Glutamatergic neuron (in vitro differentiated cells): Measurements from ENCODE around the gene RARB. TPM values are rescaled to one million over a fixed set of nuclear protein-coding genes. Genes with fewer than 3 reads are reported as not detected.

Experiments
- DNase-seq: peaks from one replicate; pipeline ENCODE4 v3.0.0; 2022
- H3K27ac Mint-ChIP-seq: one replicate; pipeline ENCODE4 v1.8.0; 2020; ENCODE audit warnings: mild to moderate bottlenecking, mixed read lengths, inconsistent platforms; ENCODE audit not compliant: unreplicated experiment
- H3K27me3 Mint-ChIP-seq: one replicate; pipeline ENCODE4 v1.8.0; 2020; ENCODE audit warnings: mild to moderate bottlenecking, moderate library complexity, mixed read lengths, inconsistent platforms; ENCODE audit not compliant: unreplicated experiment
- H3K36me3 Mint-ChIP-seq: one replicate; pipeline ENCODE4 v1.8.0; 2020; ENCODE audit warnings: mild to moderate bottlenecking, mixed read lengths, inconsistent platforms; ENCODE audit not compliant: unreplicated experiment
- H3K4me1 Mint-ChIP-seq: one replicate; pipeline ENCODE4 v1.8.0; 2020; ENCODE audit warnings: mild to moderate bottlenecking, low read depth, mixed read lengths, inconsistent platforms; ENCODE audit not compliant: unreplicated experiment
- H3K4me3 Mint-ChIP-seq: one replicate; pipeline ENCODE4 v1.8.0; 2020; ENCODE audit warnings: mild to moderate bottlenecking, mixed read lengths, inconsistent platforms; ENCODE audit not compliant: unreplicated experiment
- H3K9me3 Mint-ChIP-seq: one replicate; pipeline ENCODE4 v1.8.0; 2020; ENCODE audit warnings: mild to moderate bottlenecking, moderate library complexity, mixed read lengths, inconsistent platforms; ENCODE audit not compliant: unreplicated experiment
- total RNA-seq: library from RNA; stranded (reverse); fragmentation: NEBNext Ultra II Directional; extraction: Animal tissue kit (Norgen Biotek cat#: 25700); gene quantifications from one replicate; pipeline ENCODE4 v1.2.1, GENCODE V29; 2021; ENCODE audit not compliant: unreplicated experiment
- TF ChIP-seq, protein P1 (sequence below): fragments of 200-600 bp; sonication (generic); IDR thresholded peaks from one replicate; pipeline ENCODE4 v1.5.0; 2021; ENCODE audit not compliant: partially characterized antibody, unreplicated experiment

The RARB gene
- total RNA-seq, 1 donor from 2014 or later = 1.2 TPM

DNA sequence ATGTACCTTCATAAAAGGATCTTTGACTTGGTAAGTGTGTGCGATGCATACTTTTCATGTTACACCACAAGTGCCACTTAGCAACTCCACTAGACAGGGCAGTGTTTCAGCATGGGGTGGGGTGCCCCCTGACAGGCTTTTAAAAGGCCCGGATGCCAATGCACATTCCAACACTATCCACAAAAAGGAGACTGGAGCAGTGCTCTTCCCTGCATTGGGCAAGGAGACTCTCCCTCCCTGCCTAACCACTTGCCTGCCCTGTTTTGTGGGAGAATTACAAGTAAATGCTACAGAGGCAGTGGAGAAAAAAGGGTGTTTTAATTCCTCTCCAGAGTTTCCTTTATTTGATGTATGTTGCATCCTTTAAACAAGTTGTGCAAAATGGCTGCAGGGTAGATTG lies 1.7 kb upstream of the RARB start:
- DNase-seq = no peak
- Mint-ChIP-seq H3K36me3 (no peaks in the 10 kb centered on the region), H3K4me1 (peaks cover 5% of the 10 kb centered on the region), H3K4me3 (no peak overlapping the region), H3K27ac (no peak overlapping the region), H3K27me3 (peaks cover 7% of the 10 kb centered on the region), H3K9me3 (no peaks in the 10 kb centered on the region)
- TF ChIP-seq, protein P1, sequence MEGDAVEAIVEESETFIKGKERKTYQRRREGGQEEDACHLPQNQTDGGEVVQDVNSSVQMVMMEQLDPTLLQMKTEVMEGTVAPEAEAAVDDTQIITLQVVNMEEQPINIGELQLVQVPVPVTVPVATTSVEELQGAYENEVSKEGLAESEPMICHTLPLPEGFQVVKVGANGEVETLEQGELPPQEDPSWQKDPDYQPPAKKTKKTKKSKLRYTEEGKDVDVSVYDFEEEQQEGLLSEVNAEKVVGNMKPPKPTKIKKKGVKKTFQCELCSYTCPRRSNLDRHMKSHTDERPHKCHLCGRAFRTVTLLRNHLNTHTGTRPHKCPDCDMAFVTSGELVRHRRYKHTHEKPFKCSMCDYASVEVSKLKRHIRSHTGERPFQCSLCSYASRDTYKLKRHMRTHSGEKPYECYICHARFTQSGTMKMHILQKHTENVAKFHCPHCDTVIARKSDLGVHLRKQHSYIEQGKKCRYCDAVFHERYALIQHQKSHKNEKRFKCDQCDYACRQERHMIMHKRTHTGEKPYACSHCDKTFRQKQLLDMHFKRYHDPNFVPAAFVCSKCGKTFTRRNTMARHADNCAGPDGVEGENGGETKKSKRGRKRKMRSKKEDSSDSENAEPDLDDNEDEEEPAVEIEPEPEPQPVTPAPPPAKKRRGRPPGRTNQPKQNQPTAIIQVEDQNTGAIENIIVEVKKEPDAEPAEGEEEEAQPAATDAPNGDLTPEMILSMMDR = no peak

DNA sequence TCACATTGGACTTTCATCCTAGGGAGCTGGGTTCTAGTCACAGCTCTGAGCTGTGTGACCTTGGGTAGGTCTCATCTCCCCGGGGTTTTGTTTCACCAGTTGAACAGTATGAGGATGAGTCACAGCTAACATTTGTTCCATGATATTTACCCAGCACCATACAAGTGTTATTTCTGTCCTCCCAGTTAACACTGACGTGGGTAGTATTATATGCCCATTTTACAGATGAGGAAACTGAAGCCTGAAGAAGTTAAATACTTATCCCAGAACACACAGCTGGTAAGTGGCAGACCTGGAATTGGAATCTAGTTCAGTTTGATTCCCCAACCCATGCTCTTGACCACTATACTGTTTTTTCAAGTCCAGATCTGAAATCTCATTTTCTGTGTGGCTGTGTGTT lies 908 bp upstream of the RARB start:
- TF ChIP-seq, protein P1 = no peak
- H3K4me3 Mint-ChIP-seq = peak overlapping the region; percentile 94
- H3K9me3 Mint-ChIP-seq = no peaks in the 10 kb centered on the region
- peaks cover 5% of the 10 kb centered on the region for H3K27me3 Mint-ChIP-seq
- H3K4me1 Mint-ChIP-seq = peaks cover 5% of the 10 kb centered on the region
- DNase-seq = no peak
- H3K27ac Mint-ChIP-seq = peak overlapping the region; percentile 20
- no peaks in the 10 kb centered on the region for H3K36me3 Mint-ChIP-seq

DNA sequence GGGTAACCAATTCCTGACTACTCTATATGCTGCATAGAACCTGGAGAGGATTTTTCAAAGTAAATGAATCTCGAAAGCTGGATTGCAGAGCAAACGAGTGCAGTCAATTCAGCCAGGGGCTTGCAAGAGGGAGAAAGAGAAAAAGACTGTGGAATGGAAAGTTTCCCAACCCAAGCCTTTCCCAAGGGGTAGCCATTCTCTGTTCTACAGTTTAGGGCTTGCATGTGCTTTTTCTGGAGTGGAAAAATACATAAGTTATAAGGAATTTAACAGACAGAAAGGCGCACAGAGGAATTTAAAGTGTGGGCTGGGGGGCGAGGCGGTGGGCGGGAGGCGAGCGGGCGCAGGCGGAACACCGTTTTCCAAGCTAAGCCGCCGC lies 511 bp upstream of the RARB start:
- Mint-ChIP-seq H3K27me3 (peaks cover 5% of the 10 kb centered on the region), H3K4me3 (peak overlapping the region; percentile 94), H3K27ac (peak overlapping the region; percentile 20), H3K9me3 (no peaks in the 10 kb centered on the region), H3K36me3 (no peaks in the 10 kb centered on the region), H3K4me1 (peaks cover 5% of the 10 kb centered on the region)
- DNase-seq = no peak
- TF ChIP-seq, protein P1 = no peak

DNA sequence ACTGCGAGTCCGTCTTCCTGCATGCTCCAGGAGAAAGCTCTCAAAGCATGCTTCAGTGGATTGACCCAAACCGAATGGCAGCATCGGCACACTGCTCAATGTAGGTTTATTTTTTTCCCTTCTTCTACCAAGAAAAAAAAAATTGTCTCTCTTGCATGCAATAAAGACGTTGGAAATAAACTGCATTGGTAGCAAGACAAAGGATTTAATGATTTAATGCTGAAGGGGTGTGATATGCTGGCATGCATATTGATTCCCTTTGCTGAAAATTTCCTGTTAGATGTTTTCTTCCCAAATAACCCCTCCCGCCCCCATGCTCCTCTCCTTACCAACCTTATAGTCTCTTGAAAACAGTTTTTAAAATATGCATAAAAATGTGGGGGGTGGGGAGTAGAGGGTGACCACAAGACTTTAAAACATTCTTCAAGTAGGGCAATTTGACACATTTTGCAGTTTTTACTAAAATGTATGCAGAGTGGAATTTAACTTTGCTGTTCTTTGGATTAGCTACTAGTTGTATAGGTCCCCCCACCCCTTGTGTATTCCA lies 799 bp downstream of the RARB start:
- peaks cover 5% of the 10 kb centered on the region for H3K27me3 Mint-ChIP-seq

More for the DNA sequence above, 799 bp downstream of the RARB start:
- Mint-ChIP-seq H3K4me1 (peaks cover 5% of the 10 kb centered on the region), H3K27ac (no peak overlapping the region), H3K9me3 (no peaks in the 10 kb centered on the region), H3K36me3 (no peaks in the 10 kb centered on the region), H3K4me3 (peak overlapping the region; percentile 94)
- TF ChIP-seq, protein P1 = no peak
- no peak for DNase-seq
